Choroid plexus epithelial cell (primary cell): ENCODE measurements around the gene CEP131.

Experiments used
- DNase-seq: peaks from one replicate; pipeline ENCODE4 v3.0.0-alpha.2; 2010; ENCODE audit warnings: low read depth
- H3K4me3 ChIP-seq: 2 replicates; pipeline ENCODE4 v1.5.1; 2011; ENCODE audit warnings: low read depth, mild to moderate bottlenecking, control low read depth, low read length, moderate library complexity
- TF ChIP-seq, protein P1 (sequence below): conservative IDR thresholded peaks from 2 replicates; pipeline ENCODE4 v1.5.1; 2011; ENCODE audit warnings: low read depth, mild to moderate bottlenecking, control low read depth, inconsistent platforms, low read length, moderate library complexity

CEP131 gene

GRCh38 chr17:81222906-81223761 lies at the start of gene CEP131:
CEP131 (minus strand) TSS chr17:81222965; CDS start chr17:81220056, 2,909 bp downstream.
- peak within 1 kb of the TSS; percentile 71 for H3K4me3 ChIP-seq
- TF ChIP-seq, protein P1, sequence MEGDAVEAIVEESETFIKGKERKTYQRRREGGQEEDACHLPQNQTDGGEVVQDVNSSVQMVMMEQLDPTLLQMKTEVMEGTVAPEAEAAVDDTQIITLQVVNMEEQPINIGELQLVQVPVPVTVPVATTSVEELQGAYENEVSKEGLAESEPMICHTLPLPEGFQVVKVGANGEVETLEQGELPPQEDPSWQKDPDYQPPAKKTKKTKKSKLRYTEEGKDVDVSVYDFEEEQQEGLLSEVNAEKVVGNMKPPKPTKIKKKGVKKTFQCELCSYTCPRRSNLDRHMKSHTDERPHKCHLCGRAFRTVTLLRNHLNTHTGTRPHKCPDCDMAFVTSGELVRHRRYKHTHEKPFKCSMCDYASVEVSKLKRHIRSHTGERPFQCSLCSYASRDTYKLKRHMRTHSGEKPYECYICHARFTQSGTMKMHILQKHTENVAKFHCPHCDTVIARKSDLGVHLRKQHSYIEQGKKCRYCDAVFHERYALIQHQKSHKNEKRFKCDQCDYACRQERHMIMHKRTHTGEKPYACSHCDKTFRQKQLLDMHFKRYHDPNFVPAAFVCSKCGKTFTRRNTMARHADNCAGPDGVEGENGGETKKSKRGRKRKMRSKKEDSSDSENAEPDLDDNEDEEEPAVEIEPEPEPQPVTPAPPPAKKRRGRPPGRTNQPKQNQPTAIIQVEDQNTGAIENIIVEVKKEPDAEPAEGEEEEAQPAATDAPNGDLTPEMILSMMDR = no peak
- peak; percentile 99 for DNase-seq

DNA sequence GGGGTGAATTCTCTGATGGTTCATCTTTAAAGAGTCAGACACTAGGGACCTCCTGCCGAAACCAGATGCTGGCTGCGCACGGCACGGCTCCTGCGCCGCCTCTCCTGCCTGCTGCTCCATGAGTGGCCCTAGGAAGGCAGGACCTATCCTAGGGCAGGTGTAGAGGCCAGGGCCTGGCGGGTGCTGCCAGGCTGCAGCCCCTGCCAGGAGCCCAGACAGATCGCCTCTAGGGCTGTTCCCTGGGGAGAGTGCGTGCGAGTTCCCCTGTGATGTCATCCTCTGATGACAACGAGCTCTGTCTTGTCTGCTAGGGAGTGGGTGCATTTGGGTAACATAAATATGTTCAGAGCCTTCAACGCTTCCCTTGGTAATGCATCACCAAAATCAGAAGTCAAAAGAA lies 48.5 kb upstream of the CEP131 start:
- no peak for DNase-seq
- H3K4me3 ChIP-seq = no peak overlapping the region
- TF ChIP-seq, protein P1 = no peak

DNA sequence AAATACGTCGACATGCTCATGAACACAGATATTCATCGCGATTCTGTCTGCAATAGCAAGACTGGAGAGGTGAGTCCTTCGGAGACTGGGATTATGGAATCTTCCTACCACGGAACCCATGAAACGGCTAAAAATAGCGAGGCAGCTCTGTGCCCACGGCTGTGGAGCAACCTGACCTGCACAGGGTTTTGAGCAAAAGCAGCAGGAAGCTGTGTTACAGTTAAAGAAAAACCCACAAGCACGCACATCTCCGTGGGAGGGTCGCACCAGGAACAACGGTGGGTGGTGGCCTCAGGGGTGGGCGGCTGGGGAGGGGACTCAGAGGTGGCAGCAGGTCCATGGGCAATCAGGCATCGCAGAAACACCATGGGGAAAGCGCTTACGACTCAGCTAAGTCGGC lies 47.5 kb upstream of the CEP131 start:
- TF ChIP-seq, protein P1 = no peak
- no peak for DNase-seq
- no peak overlapping the region for H3K4me3 ChIP-seq

GRCh38 chr17:81267390-81268067 lies 44.8 kb upstream of the CEP131 start:
- no peak overlapping the region for H3K4me3 ChIP-seq
- DNase-seq = no peak
- TF ChIP-seq, protein P1 = no peak

DNA sequence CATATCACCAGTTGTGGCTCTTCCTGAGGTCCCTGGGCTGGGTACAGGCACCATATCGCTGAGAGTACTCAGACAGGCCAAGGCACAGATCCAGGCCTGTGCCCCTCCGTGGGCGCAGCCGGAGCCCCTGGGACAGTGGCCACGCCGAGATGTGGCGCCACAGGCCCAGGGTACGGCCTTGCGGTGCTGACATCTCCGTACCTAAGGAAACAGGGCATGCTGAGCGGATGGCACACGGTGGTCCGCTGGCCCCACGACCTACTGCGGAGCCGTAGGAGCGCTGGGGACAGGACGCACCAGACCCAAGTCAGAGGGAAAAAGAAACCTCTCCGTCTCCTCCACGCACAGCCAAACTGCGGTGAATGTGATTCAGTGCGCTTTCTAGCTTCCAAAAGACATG lies 42.8 kb upstream of the CEP131 start:
- DNase-seq = no peak
- H3K4me3 ChIP-seq = no peak overlapping the region
- TF ChIP-seq, protein P1 = no peak

- H3K4me3 ChIP-seq = no peak overlapping the region
- TF ChIP-seq, protein P1 = no peak
- DNase-seq = no peak
Measured at GRCh38 chr17:81264640-81265039, 41.9 kb upstream of the CEP131 start.
